WERI-Rb-1 (cell line): ENCODE results near the gene IFT81.
"Not testable (repeated sequence)": the region's sequence is repeated elsewhere in the genome, so short reads cannot be mapped to it uniquely, and the experiment has no call there.

Experiments used
- DNase-seq: peaks from one replicate; pipeline ENCODE4 v3.0.0-alpha.2; 2020
- H3K27ac ChIP-seq: fragments of 250-450 bp; sonication (Bioruptor Pico); 2 replicates; pipeline ENCODE4 v1.5.1; 2020; ENCODE audit warnings: mild to moderate bottlenecking, moderate library complexity
- H3K27me3 ChIP-seq: fragments of 250-450 bp; sonication (Bioruptor Pico); 2 replicates; pipeline ENCODE4 v1.5.1; 2021; ENCODE audit warnings: mild to moderate bottlenecking, low read depth, moderate library complexity; ENCODE audit not compliant: insufficient read depth, severe bottlenecking
- H3K36me3 ChIP-seq: fragments of 250-450 bp; sonication (Bioruptor Pico); 2 replicates; pipeline ENCODE4 v1.5.1; 2020; ENCODE audit warnings: mild to moderate bottlenecking, moderate library complexity
- H3K4me3 ChIP-seq: 2 replicates; pipeline ENCODE4 v1.5.1; 2011; ENCODE audit warnings: low read depth, mild to moderate bottlenecking, control low read depth, low read length
- H3K9me3 ChIP-seq: fragments of 250-450 bp; sonication (Bioruptor Pico); 2 replicates; pipeline ENCODE4 v1.5.1; 2021; ENCODE audit warnings: mild to moderate bottlenecking, moderate library complexity; ENCODE audit not compliant: severe bottlenecking
- TF ChIP-seq, protein P1 (sequence below): IDR thresholded peaks from 2 replicates; pipeline ENCODE4 v1.5.1; 2011; ENCODE audit warnings: low read depth, mild to moderate bottlenecking, control low read depth, inconsistent platforms, low read length

IFT81 gene

DNA sequence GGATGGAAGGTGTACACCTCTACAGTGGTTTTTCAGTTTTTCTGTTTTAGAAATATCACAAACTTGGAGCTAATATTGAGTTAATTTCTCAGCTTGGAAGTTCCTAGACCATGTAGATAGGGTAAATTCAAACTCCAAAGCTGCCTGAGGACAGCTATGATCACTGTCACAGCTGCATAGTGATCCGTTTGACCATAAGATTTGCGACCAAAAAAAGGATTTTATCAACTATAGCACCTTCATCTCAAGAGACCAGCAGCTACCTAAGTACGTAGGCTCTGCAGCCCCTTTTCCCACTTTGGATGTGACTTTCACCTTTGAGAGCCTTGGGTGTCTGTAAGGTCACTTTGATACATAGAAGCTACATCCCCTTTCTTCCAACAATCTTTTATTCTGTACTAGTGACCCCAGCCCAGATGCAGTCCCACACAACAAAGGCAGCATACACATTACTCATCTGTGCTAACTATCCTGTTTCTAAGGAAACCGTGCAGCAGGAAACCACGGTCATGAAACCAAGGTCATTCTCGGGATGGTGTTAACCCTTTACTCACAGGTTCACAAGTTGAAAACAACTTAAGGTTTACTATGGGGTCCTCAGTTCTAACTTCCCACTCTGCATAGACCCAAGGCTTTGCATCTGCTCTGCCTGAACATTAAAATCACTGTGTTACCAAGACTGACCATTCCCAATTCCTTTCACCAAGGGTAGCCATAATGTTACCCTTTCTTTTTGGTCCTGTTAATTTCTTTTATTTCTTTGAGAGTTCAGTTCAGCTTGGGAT lies 75.4 kb downstream of the IFT81 start:
- H3K4me3 ChIP-seq = no peak overlapping the region
- peaks cover 29% of the 10 kb centered on the region for H3K36me3 ChIP-seq
- no peak for DNase-seq
- no peak overlapping the region for H3K27ac ChIP-seq
- H3K9me3 ChIP-seq = no peaks in the 10 kb centered on the region
- H3K27me3 ChIP-seq = no peaks in the 10 kb centered on the region
- TF ChIP-seq, protein P1, sequence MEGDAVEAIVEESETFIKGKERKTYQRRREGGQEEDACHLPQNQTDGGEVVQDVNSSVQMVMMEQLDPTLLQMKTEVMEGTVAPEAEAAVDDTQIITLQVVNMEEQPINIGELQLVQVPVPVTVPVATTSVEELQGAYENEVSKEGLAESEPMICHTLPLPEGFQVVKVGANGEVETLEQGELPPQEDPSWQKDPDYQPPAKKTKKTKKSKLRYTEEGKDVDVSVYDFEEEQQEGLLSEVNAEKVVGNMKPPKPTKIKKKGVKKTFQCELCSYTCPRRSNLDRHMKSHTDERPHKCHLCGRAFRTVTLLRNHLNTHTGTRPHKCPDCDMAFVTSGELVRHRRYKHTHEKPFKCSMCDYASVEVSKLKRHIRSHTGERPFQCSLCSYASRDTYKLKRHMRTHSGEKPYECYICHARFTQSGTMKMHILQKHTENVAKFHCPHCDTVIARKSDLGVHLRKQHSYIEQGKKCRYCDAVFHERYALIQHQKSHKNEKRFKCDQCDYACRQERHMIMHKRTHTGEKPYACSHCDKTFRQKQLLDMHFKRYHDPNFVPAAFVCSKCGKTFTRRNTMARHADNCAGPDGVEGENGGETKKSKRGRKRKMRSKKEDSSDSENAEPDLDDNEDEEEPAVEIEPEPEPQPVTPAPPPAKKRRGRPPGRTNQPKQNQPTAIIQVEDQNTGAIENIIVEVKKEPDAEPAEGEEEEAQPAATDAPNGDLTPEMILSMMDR = no peak

DNA sequence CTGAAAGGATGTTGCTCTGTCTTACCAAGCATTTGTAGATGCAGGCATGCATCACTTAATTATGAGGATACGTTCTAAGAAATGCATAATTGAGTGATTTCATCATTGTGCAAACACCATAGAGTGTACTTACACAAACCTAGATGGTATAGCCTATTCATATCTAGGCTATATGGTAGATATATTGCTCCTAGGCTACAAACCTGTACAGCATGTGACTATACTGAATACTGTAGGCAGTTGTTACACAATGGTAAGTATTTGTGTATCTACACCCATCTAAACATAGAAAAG lies 75.9 kb downstream of the IFT81 start:
- Histone ChIP-seq H3K4me3 (no peak overlapping the region), H3K27me3 (no peaks in the 10 kb centered on the region), H3K27ac (no peak overlapping the region), H3K9me3 (no peaks in the 10 kb centered on the region), H3K36me3 (peaks cover 35% of the 10 kb centered on the region)
- TF ChIP-seq, protein P1 = no peak
- no peak for DNase-seq

DNA sequence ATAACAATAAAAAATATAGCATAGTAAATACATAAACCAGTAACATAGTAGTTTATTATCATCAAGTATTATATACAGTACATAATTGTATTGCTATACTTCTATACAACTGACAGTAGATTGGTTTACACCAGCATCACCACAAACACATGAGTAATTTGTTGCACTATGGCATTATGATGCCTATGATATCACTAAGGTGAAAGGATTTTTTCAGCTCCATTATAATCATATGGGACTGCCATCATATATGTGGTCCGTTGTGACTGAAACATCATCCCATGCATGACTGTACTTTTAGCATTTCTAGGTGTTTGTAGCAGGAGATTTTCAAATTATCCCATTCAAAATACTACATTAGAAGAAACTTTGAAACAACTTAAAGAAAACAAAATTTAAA lies 77.8 kb downstream of the IFT81 start:
- DNase-seq = no peak
- TF ChIP-seq, protein P1 = no peak
- no peaks in the 10 kb centered on the region for H3K9me3 ChIP-seq
- H3K27me3 ChIP-seq = no peaks in the 10 kb centered on the region
- no peak overlapping the region for H3K4me3 ChIP-seq
- H3K27ac ChIP-seq = no peak overlapping the region
- peaks cover 41% of the 10 kb centered on the region for H3K36me3 ChIP-seq

DNA sequence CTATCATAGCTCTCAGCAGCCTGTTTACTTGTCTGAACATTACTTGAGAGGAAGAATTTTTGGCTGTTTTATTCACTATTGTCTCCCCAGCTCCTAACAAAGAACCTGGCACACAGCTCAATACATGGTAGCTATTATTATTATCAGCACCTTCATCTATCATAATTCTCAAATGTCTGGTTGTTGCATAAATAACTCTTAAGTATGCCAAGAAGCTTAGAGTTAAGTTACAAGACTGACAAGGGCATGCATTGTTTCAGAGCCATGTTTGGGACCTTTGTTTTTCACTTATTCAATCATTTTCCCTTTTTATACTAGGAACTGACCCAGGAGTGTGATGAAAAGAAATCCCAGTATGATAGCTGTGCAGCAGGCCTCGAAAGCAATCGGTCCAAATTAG lies 79.4 kb downstream of the IFT81 start:
- no peaks in the 10 kb centered on the region for H3K27me3 ChIP-seq
- TF ChIP-seq, protein P1 = no peak

DNA sequence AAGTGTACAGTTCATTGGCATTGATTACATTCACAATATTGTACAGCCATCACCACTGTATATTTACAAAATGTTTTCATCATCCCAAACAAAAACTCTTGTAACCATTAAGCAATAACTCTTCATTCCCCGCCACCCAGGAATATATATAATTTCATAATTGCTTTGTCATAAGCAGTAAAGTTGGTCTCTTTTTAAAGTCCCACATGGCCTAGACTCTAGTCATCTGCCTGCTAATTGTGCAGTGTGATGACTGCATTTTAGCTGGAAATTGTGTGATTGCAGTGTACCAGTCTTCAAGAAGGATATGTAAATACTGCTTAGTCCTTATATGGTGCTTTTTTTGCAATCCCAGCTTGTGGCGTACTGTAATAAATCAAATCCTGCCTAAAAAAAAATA lies 81.8 kb downstream of the IFT81 start:
- DNase-seq = no peak
- H3K27me3 ChIP-seq = no peaks in the 10 kb centered on the region
- no peaks in the 10 kb centered on the region for H3K9me3 ChIP-seq
- peaks cover 33% of the 10 kb centered on the region for H3K36me3 ChIP-seq
- no peak overlapping the region for H3K27ac ChIP-seq
- no peak overlapping the region for H3K4me3 ChIP-seq
- TF ChIP-seq, protein P1 = no peak

More for the DNA sequence above, 79.4 kb downstream of the IFT81 start:
- Histone ChIP-seq H3K36me3 (peaks cover 45% of the 10 kb centered on the region), H3K9me3 (no peaks in the 10 kb centered on the region), H3K4me3 (no peak overlapping the region), H3K27ac (no peak overlapping the region)
- DNase-seq = no peak

DNA sequence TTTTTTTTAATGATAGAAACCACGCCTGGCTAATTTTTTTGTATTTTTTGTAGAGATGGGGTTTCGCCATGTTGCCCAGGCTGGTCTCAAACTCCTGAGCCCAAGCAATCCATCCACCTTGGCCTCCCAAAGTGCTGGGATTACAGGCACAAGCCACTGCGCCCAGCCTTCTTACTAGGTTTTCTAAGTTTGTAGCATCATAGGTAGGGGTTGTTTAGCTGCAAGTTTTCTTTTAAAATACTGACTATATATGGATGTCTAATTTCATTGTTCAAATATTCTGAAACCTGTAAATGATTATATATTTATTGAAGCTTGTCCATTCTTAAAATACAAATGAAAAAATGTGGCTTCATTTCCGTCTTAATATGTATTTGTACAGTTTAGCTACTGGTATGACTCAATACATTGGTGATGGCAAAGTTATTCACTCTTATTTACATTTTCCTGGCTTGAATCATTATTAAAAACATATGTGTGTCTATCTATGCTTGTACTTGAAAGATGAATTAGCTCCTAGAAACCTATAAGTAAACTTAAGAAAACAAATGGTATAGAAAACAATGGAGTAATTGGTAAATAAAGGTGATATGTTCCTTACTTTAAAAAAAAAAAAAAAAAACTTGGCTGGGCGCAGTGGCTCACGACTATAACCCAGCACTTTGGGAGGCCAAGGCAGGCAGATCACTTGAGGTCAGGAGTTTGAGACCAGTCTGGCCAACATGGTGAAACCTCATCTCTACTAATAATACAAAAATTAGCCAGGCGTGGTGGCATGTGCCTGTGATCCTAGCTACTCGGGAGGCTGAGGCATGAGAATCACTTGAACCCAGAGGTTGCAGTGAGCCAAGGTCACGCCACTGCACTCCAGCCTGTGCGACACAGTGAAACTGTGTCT lies 87.7 kb downstream of the IFT81 start:
- DNase-seq, H3K27ac ChIP-seq: not testable (repeated sequence)

More for the DNA sequence above, 87.7 kb downstream of the IFT81 start:
- not testable (repeated sequence) for H3K36me3 ChIP-seq, H3K9me3 ChIP-seq, H3K4me3 ChIP-seq, H3K27me3 ChIP-seq
